ENCODE measurements around the gene ADGRE1. TPM values are rescaled to one million over a fixed set of nuclear protein-coding genes. Genes with fewer than 3 reads are reported as not detected.

The ADGRE1 gene
- polyA plus RNA-seq, 1 donor (not counting 4 experiments of a cell fraction or from before 2014, with no cell fraction given), result not detected

- Histone ChIP-seq H3K36me3 (ENCODE audit: control insufficient read depth in 2 of 2, extremely low read depth in 1 of 2, insufficient read depth in 2 of 2, low read length in 2 of 2) (no peaks in the 10 kb centered on the region), H3K4me2 (ENCODE audit: control insufficient read depth, extremely low read depth, insufficient read depth, low read depth, low read length) (no peak overlapping the region), H3K4me3 (ENCODE audit: control insufficient read depth in 2 of 3, extremely low read depth in 1 of 3, insufficient read depth in 2 of 3, low read depth in 1 of 3, low read length in 3 of 3) (no peak overlapping the region), H3K27ac (ENCODE audit: control insufficient read depth, insufficient read depth, low read length) (no peak overlapping the region), H3K9me1 (ENCODE audit: control insufficient read depth, extremely low read depth, insufficient read depth, low read length) (no peaks in the 10 kb centered on the region), H2AFZ (ENCODE audit: control insufficient read depth, low read length) (no peak overlapping the region), H3K9me3 (ENCODE audit: control insufficient read depth, low read depth, low read length) (peaks cover 6% of the 10 kb centered on the region), H3K9ac (ENCODE audit: control insufficient read depth, extremely low read depth, insufficient read depth, low read length) (no peak overlapping the region), H4K20me1 (ENCODE audit: control insufficient read depth, extremely low read depth, insufficient read depth, low read length) (no peaks in the 10 kb centered on the region), H3K27me3 (ENCODE audit: control insufficient read depth, extremely low read depth, insufficient read depth, low read length) (no peaks in the 10 kb centered on the region), H3K79me2 (ENCODE audit: control insufficient read depth, insufficient read depth, low read length) (no peaks in the 10 kb centered on the region), H3K4me1 (ENCODE audit: control insufficient read depth, extremely low read depth, insufficient read depth, low read length) (no peaks in the 10 kb centered on the region)
- DNase-seq (ENCODE audit: low read depth, low spot score), result no peak
- FAIRE-seq, result no peak
- TF ChIP-seq CTCF (optimal IDR thresholded peaks at IDR 0.05 in 1 of 3, IDR thresholded peaks at IDR 0.05 in 1 of 3, conservative IDR thresholded peaks at IDR 0.05 in 1 of 3; ENCODE audit: extremely low read depth in 1 of 3, insufficient read depth in 2 of 3, low read length in 3 of 3) (no peak), EZH2 (IDR thresholded peaks at IDR 0.05; ENCODE audit: low read length) (no peak)
- dilution Hi-C loops (cut with MboI; ENCODE audit: extremely low pct_ligation_motif_present, low sequenced_read_pairs), result no loop called here
These were observed 71.4 kb downstream of the ADGRE1 start for GRCh38 chr19:6958791-6959190.

GRCh38 chr19:6963244-6963852 lies 76.0 kb downstream of the ADGRE1 start:
- DNase-seq (ENCODE audit: low read depth, low spot score), result no peak

More at GRCh38 chr19:6963244-6963852, 76.0 kb downstream of the ADGRE1 start:
- Histone ChIP-seq H4K20me1 (ENCODE audit: control insufficient read depth, extremely low read depth, insufficient read depth, low read length) (no peaks in the 10 kb centered on the region), H3K9me1 (ENCODE audit: control insufficient read depth, extremely low read depth, insufficient read depth, low read length) (no peaks in the 10 kb centered on the region), H3K27ac (ENCODE audit: control insufficient read depth, insufficient read depth, low read length) (no peak overlapping the region), H3K36me3 (ENCODE audit: control insufficient read depth in 2 of 2, extremely low read depth in 1 of 2, insufficient read depth in 2 of 2, low read length in 2 of 2) (no peaks in the 10 kb centered on the region), H3K4me2 (ENCODE audit: control insufficient read depth, extremely low read depth, insufficient read depth, low read depth, low read length) (no peak overlapping the region), H3K9ac (ENCODE audit: control insufficient read depth, extremely low read depth, insufficient read depth, low read length) (no peak overlapping the region), H3K27me3 (ENCODE audit: control insufficient read depth, extremely low read depth, insufficient read depth, low read length) (no peaks in the 10 kb centered on the region), H3K79me2 (ENCODE audit: control insufficient read depth, insufficient read depth, low read length) (no peaks in the 10 kb centered on the region), H3K9me3 (ENCODE audit: control insufficient read depth, low read depth, low read length) (peaks cover 2% of the 10 kb centered on the region), H2AFZ (ENCODE audit: control insufficient read depth, low read length) (no peak overlapping the region), H3K4me1 (ENCODE audit: control insufficient read depth, extremely low read depth, insufficient read depth, low read length) (no peaks in the 10 kb centered on the region), H3K4me3 (ENCODE audit: control insufficient read depth in 2 of 3, extremely low read depth in 1 of 3, insufficient read depth in 2 of 3, low read depth in 1 of 3, low read length in 3 of 3) (no peak overlapping the region)
- dilution Hi-C loops (cut with MboI; ENCODE audit: extremely low pct_ligation_motif_present, low sequenced_read_pairs), result no loop called here
- no peak for FAIRE-seq
- TF ChIP-seq EZH2 (IDR thresholded peaks at IDR 0.05; ENCODE audit: low read length) (no peak), CTCF (optimal IDR thresholded peaks at IDR 0.05 in 1 of 3, IDR thresholded peaks at IDR 0.05 in 1 of 3, conservative IDR thresholded peaks at IDR 0.05 in 1 of 3; ENCODE audit: extremely low read depth in 1 of 3, insufficient read depth in 2 of 3, low read length in 3 of 3) (no peak)

All from keratinocyte (primary cell).